Glutamatergic neuron (in vitro differentiated cells): Measurements from ENCODE around the gene STYX. TPM values are rescaled to one million over a fixed set of nuclear protein-coding genes. Genes with fewer than 3 reads are reported as not detected.

ENCODE experiments used
- DNase-seq: peaks from one replicate; pipeline ENCODE4 v3.0.0; 2022
- H3K27ac Mint-ChIP-seq: one replicate; pipeline ENCODE4 v1.8.0; 2020; ENCODE audit warnings: mild to moderate bottlenecking, mixed read lengths, inconsistent platforms; ENCODE audit not compliant: unreplicated experiment
- H3K27me3 Mint-ChIP-seq: one replicate; pipeline ENCODE4 v1.8.0; 2020; ENCODE audit warnings: mild to moderate bottlenecking, moderate library complexity, mixed read lengths, inconsistent platforms; ENCODE audit not compliant: unreplicated experiment
- H3K36me3 Mint-ChIP-seq: one replicate; pipeline ENCODE4 v1.8.0; 2020; ENCODE audit warnings: mild to moderate bottlenecking, mixed read lengths, inconsistent platforms; ENCODE audit not compliant: unreplicated experiment
- H3K4me1 Mint-ChIP-seq: one replicate; pipeline ENCODE4 v1.8.0; 2020; ENCODE audit warnings: mild to moderate bottlenecking, low read depth, mixed read lengths, inconsistent platforms; ENCODE audit not compliant: unreplicated experiment
- H3K4me3 Mint-ChIP-seq: one replicate; pipeline ENCODE4 v1.8.0; 2020; ENCODE audit warnings: mild to moderate bottlenecking, mixed read lengths, inconsistent platforms; ENCODE audit not compliant: unreplicated experiment
- H3K9me3 Mint-ChIP-seq: one replicate; pipeline ENCODE4 v1.8.0; 2020; ENCODE audit warnings: mild to moderate bottlenecking, moderate library complexity, mixed read lengths, inconsistent platforms; ENCODE audit not compliant: unreplicated experiment
- CTCF ChIP-seq: fragments of 200-600 bp; sonication (generic); IDR thresholded peaks from one replicate; pipeline ENCODE4 v1.5.0; 2021; ENCODE audit not compliant: partially characterized antibody, unreplicated experiment
- total RNA-seq: library from RNA; stranded (reverse); fragmentation: NEBNext Ultra II Directional; extraction: Animal tissue kit (Norgen Biotek cat#: 25700); gene quantifications from one replicate; pipeline ENCODE4 v1.2.1, GENCODE V29; 2021; ENCODE audit not compliant: unreplicated experiment

Gene STYX
- total RNA-seq, 1 donor from 2014 or later: 5.5 TPM

GRCh38 chr14:52735921-52736489 is 6.0 kb downstream of the STYX start:
- H3K4me1 Mint-ChIP-seq: peaks cover 4% of the 10 kb centered on the region
- H3K9me3 Mint-ChIP-seq: peaks cover under 1% of the 10 kb centered on the region
- TF ChIP-seq CTCF: no peak
- no peak overlapping the region for H3K4me3 Mint-ChIP-seq
- DNase-seq: no peak
- peak overlapping the region; percentile 52 for H3K27ac Mint-ChIP-seq
- peaks cover 2% of the 10 kb centered on the region for H3K27me3 Mint-ChIP-seq
- H3K36me3 Mint-ChIP-seq: no peaks in the 10 kb centered on the region

- Mint-ChIP-seq H3K27ac (no peak overlapping the region), H3K9me3 (no peaks in the 10 kb centered on the region), H3K36me3 (no peaks in the 10 kb centered on the region), H3K27me3 (peaks cover 2% of the 10 kb centered on the region), H3K4me1 (peaks cover 3% of the 10 kb centered on the region), H3K4me3 (no peak overlapping the region)
- DNase-seq: no peak
- no peak for TF ChIP-seq CTCF
Measured at GRCh38 chr14:52738409-52738808, 8.4 kb downstream of the STYX start.

- Mint-ChIP-seq H3K36me3 (no peaks in the 10 kb centered on the region), H3K9me3 (no peaks in the 10 kb centered on the region), H3K4me3 (no peak overlapping the region), H3K27me3 (peaks cover 2% of the 10 kb centered on the region), H3K4me1 (peaks cover 3% of the 10 kb centered on the region), H3K27ac (no peak overlapping the region)
- no peak for DNase-seq
- TF ChIP-seq CTCF: no peak
Measured at GRCh38 chr14:52740751-52741150, 10.8 kb downstream of the STYX start.

- no peaks in the 10 kb centered on the region for H3K36me3 Mint-ChIP-seq
- no peaks in the 10 kb centered on the region for H3K9me3 Mint-ChIP-seq
- TF ChIP-seq CTCF: no peak
- no peak for DNase-seq
- no peak overlapping the region for H3K27ac Mint-ChIP-seq
- H3K4me1 Mint-ChIP-seq: no peaks in the 10 kb centered on the region
- H3K27me3 Mint-ChIP-seq: no peaks in the 10 kb centered on the region
- no peak overlapping the region for H3K4me3 Mint-ChIP-seq
Measured at GRCh38 chr14:52741865-52742264, 11.9 kb downstream of the STYX start.

- no peak overlapping the region for H3K27ac Mint-ChIP-seq
- no peaks in the 10 kb centered on the region for H3K4me1 Mint-ChIP-seq
- H3K36me3 Mint-ChIP-seq: no peaks in the 10 kb centered on the region
- DNase-seq: no peak
- no peak overlapping the region for H3K4me3 Mint-ChIP-seq
- no peak for TF ChIP-seq CTCF
- H3K27me3 Mint-ChIP-seq: no peaks in the 10 kb centered on the region
- H3K9me3 Mint-ChIP-seq: no peaks in the 10 kb centered on the region
Measured at GRCh38 chr14:52748647-52749292, 18.8 kb downstream of the STYX start.
